ENCODE data around the gene CCDC157.

DNA sequence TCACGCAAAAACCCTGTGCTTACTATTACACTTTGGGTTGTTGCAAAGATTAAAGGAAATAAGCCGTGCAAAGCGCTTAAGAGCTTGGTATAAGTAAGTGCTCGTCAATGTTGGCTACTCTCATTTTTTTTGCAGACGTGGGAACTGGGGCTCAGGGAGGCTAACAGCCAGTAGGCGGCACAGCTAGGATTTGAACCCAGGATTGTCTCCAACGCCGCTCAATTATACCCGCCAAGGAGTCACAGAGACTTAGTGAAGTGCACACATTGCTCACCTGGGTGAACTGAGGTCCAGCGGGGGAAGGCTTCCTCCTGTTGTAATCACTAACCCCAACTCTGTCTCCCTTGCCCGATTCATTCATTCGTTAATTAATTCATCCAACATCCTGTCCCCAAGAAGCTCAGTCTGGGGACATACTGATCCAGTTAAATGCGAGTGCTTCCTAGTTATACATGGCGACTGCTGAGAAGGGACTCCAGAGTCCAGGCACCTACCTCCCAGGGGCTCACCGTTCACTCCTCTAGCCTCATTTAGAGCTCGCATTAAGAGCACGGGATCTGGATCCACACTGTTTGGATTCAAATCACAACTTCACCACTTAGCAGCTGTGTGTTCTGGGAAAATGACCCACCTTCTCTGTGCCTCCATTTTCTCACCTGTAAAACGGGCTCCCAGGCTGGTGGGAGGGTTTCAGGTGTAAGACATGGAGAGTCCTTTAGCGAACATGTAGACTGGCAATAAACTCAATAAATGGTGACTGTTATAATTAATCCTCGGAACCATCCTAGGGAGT is 67.9 kb downstream of the CCDC157 start:
- TF ChIP-seq, protein P1, sequence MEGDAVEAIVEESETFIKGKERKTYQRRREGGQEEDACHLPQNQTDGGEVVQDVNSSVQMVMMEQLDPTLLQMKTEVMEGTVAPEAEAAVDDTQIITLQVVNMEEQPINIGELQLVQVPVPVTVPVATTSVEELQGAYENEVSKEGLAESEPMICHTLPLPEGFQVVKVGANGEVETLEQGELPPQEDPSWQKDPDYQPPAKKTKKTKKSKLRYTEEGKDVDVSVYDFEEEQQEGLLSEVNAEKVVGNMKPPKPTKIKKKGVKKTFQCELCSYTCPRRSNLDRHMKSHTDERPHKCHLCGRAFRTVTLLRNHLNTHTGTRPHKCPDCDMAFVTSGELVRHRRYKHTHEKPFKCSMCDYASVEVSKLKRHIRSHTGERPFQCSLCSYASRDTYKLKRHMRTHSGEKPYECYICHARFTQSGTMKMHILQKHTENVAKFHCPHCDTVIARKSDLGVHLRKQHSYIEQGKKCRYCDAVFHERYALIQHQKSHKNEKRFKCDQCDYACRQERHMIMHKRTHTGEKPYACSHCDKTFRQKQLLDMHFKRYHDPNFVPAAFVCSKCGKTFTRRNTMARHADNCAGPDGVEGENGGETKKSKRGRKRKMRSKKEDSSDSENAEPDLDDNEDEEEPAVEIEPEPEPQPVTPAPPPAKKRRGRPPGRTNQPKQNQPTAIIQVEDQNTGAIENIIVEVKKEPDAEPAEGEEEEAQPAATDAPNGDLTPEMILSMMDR (IDR thresholded peaks at IDR 0.05), result peak in 1 of 7 experiments; percentile 1
- TF ChIP-seq POLR2A (IDR thresholded peaks at IDR 0.05), result no peak
